NOMO-1 treated with DMSO at 0.1 percent for 48 hours (cell line): ENCODE data around the gene FBXW12.

Experiments
- DNase-seq: peaks from one replicate; lab custom pipeline; 2025; ENCODE audit not compliant: unreplicated experiment; lab: John Stamatoyannopoulos, UW

The FBXW12 gene

GRCh38 chr3:48419149-48419548 lies 47.1 kb downstream of the FBXW12 start:
- no peak for DNase-seq

- no peak for DNase-seq
Measured at GRCh38 chr3:48419597-48419996, 47.6 kb downstream of the FBXW12 start.

GRCh38 chr3:48420561-48420960 lies 48.5 kb downstream of the FBXW12 start:
- DNase-seq: no peak

- DNase-seq: no peak
Measured at GRCh38 chr3:48422272-48422671, 50.3 kb downstream of the FBXW12 start.

- DNase-seq: no peak
Measured at GRCh38 chr3:48422681-48423080, 50.7 kb downstream of the FBXW12 start.

- DNase-seq: no peak
Measured at GRCh38 chr3:48423241-48423882, 51.3 kb downstream of the FBXW12 start.

- no peak for DNase-seq
Measured at GRCh38 chr3:48423883-48424695, 52.1 kb downstream of the FBXW12 start.

GRCh38 chr3:48425281-48425812 lies 53.3 kb downstream of the FBXW12 start:
- DNase-seq: no peak

- no peak for DNase-seq
Measured at GRCh38 chr3:48426401-48426909, 54.4 kb downstream of the FBXW12 start.

- no peak for DNase-seq
Measured at GRCh38 chr3:48426944-48427629, 55.1 kb downstream of the FBXW12 start.

- no peak for DNase-seq
Measured at GRCh38 chr3:48427630-48427962, 55.6 kb downstream of the FBXW12 start.

- no peak for DNase-seq
Measured at GRCh38 chr3:48428088-48428571, 56.1 kb downstream of the FBXW12 start.

GRCh38 chr3:48428572-48429316 lies 56.7 kb downstream of the FBXW12 start:
- no peak for DNase-seq

GRCh38 chr3:48429317-48429959 lies 57.4 kb downstream of the FBXW12 start:
- DNase-seq: no peak

- DNase-seq: no peak
Measured at GRCh38 chr3:48429960-48430707, 58.1 kb downstream of the FBXW12 start, which contains the start of gene PLXNB1. TSS of gene PLXNB1 (minus strand) at chr3:48430086. CDS start at chr3:48424611, 5,475 bp downstream.

- DNase-seq: no peak
Measured at GRCh38 chr3:48430708-48431101, 58.7 kb downstream of the FBXW12 start.

GRCh38 chr3:48431224-48432029 lies 59.4 kb downstream of the FBXW12 start:
- no peak for DNase-seq
